ENCODE data around the gene ZNF778.
"Not testable (repeated sequence)": the region's sequence is repeated elsewhere in the genome, so short reads cannot be mapped to it uniquely, and the experiment has no call there.

Gene ZNF778

DNA sequence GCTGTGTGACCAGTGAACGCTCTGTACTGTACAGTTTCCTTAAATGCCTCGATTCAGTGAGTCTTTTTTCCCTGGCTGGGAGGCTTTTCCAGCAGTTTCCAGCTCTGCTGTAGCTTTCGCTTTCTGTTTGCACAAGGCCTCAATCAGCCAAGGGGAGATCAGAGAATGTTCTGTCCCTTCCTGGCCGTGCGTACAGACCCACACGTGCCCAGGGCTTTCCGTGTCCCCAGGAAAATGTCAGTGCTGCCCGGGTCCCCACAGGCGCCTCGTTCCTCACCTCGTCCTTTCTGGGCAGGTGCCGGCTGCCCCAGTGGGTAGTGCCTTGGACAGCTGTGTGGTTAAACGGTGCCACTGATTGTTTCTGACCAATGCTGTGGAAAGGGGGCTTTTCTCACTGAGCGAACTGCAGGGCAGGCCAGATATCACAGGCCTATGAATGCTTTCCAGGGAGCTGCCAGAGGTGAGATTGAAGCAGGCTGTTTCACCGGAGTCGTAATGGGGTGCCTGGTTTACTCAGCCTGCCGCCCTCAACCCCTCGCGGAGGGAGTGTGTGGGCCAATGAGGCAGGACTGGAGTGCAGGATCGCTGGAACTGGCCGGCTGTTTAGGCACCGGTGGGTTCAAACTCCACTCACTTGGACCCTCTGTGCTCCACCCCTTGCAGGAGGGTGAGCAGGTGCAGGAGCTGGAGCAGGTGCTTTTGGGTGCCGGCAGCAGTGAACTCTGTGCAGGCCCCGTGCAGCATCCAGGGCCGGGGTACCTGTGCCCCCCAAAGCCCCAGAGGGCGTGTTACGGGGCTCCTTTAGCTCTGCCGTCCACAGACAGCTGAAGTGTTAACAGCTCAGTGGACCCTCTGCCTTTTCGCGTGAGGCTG is 44.4 kb downstream of the ZNF778 start:
- TF ChIP-seq, protein P1, sequence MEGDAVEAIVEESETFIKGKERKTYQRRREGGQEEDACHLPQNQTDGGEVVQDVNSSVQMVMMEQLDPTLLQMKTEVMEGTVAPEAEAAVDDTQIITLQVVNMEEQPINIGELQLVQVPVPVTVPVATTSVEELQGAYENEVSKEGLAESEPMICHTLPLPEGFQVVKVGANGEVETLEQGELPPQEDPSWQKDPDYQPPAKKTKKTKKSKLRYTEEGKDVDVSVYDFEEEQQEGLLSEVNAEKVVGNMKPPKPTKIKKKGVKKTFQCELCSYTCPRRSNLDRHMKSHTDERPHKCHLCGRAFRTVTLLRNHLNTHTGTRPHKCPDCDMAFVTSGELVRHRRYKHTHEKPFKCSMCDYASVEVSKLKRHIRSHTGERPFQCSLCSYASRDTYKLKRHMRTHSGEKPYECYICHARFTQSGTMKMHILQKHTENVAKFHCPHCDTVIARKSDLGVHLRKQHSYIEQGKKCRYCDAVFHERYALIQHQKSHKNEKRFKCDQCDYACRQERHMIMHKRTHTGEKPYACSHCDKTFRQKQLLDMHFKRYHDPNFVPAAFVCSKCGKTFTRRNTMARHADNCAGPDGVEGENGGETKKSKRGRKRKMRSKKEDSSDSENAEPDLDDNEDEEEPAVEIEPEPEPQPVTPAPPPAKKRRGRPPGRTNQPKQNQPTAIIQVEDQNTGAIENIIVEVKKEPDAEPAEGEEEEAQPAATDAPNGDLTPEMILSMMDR (IDR thresholded peaks at IDR 0.05; ENCODE audit: control insufficient read depth, insufficient read depth, low read depth, low read length, missing control alignments) = no peak
- no peak overlapping the region for H3K4me3 ChIP-seq (ENCODE audit: control insufficient read depth, low read depth, low read length)
- DNase-seq (ENCODE audit: low read depth) = no peak

DNA sequence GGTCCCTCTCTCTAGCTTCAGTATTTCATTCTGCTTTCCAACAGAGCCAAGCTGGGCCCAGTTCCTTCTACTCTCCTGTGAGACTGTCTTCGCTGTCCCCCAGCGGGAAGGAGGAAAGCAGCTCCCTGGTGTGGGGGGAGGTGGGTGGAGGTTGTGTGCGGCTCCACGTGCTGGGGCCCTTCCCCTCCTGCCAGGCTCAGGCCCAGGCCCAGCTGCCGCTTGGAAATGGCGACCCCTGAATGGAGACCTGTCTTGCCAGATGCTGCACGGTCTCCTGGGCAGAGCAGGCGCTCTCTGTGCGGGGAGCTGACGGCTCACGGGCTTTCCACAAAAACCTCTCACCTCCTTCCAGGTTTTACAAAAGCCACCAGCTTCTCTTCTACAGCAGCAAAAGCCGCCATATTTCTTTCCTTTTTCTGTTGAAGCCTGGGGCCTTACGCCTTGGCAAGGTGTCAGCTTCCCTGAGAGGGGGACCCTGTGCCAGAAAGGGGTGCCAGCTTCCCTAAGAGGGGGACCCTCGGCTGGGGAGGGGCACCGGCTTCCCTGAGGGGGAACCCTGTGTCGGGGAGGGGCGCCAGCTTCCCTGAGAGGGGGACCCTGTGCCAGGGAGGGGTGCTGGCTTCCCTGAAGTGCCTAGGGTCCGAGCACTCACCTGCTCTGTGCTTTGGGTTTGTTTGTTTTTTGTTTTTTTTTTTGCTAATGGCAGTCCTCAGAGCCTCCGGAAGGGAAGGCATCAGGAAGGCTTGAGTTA is 47.5 kb downstream of the ZNF778 start:
- H3K4me3 ChIP-seq (ENCODE audit: control insufficient read depth, low read depth, low read length) = no peak overlapping the region
- DNase-seq (ENCODE audit: low read depth) = no peak
- TF ChIP-seq, protein P1 (IDR thresholded peaks at IDR 0.05; ENCODE audit: control insufficient read depth, insufficient read depth, low read depth, low read length, missing control alignments) = no peak

DNA sequence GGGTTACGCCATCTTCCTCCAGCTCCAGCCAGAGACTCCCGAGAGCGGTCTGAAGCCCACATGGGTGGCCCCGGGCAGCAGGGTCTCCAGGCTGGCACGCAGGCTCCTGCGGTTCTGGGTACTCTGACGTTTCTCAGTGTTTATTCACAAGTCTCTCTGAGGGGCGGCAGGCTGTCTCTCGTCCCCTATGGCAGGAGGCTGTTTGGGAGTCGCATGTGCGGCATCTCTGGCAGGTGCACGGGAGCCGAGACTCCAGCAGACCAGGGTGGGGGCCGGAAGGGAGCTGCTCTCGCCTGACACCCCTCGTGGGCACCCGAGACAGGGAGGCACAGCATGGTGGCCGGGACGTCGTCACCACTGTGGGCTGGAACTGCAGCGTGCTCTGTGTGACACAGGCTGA is 48.1 kb downstream of the ZNF778 start:
- H3K4me3 ChIP-seq (ENCODE audit: control insufficient read depth, low read depth, low read length) = no peak overlapping the region
- no peak for DNase-seq (ENCODE audit: low read depth)
- TF ChIP-seq, protein P1 (IDR thresholded peaks at IDR 0.05; ENCODE audit: control insufficient read depth, insufficient read depth, low read depth, low read length, missing control alignments) = no peak

DNA sequence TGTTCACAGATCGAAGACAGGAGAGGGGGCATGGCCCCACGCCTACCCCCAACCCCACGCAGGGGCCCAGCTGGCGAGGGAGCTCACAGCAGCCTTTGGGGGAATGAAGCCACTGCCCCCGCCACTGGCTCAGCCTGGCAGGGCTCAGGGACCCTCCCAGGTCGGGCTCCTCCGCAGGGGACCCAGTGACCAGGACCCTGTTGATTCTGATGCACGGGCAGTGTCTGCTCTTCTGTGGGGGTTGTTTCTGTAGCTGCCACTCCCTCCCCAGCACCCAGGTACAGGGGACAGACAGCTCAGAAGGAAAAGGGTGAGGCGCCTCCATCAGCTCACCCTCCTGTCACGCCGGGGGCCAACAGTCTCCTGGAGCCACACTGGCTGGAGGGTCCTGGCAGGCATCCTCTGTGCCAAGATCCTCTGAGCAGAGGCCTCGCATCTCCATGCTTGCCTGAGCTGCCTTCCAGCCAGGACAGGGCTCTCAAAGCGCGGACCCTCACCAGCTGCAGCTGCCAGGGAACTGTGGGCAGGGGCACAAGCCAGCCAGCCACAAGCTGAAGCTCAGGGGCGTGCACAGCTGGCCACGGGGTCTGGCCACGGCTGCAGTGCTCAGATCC is 49.1 kb downstream of the ZNF778 start:
- DNase-seq (ENCODE audit: low read depth) = no peak
- TF ChIP-seq, protein P1 (IDR thresholded peaks at IDR 0.05; ENCODE audit: control insufficient read depth, insufficient read depth, low read depth, low read length, missing control alignments) = no peak
- H3K4me3 ChIP-seq (ENCODE audit: control insufficient read depth, low read depth, low read length) = no peak overlapping the region

DNA sequence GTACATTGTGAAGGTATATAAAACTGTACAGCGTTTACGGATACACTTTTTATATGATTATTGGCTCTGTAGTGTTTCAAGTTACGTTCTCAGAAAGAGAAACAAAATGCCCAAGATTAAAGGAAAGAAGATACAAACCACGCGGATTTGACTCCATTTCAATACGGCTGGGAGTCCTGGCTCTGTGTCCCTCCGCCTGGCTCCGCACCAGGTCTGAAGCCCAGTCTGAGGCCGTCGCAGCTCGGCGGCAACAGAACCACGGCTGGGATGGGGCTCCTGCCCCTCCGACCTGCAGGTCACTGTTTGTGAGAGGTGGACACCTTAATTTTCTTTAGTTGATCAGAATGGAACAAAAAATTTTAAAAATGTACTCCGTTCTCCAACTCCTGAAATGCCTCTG is 50.2 kb downstream of the ZNF778 start:
- not testable (repeated sequence) for H3K4me3 ChIP-seq (ENCODE audit: control insufficient read depth, low read depth, low read length); DNase-seq (ENCODE audit: low read depth)

DNA sequence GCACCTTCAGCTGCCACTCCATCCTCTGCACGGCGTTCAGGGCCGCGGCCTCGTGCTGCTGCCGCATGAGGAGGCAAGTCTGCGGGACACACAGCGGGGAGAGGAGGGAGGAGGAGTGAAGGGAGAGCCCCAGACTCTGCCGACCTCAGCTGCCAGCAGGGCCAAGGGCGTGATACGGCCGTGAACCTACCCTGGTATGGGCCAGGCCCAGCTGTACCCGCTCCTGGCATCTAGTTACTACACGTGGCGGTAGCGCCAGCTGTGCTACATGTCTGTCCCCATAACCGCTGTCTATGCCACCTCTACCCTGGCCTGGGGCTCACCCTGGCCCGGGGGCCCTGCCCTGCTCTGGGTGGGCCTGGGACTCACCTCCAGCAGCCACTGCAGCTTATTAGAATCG is 51.1 kb downstream of the ZNF778 start:
- DNase-seq (ENCODE audit: low read depth) = no peak
- TF ChIP-seq, protein P1 (IDR thresholded peaks at IDR 0.05; ENCODE audit: control insufficient read depth, insufficient read depth, low read depth, low read length, missing control alignments) = no peak
- H3K4me3 ChIP-seq (ENCODE audit: control insufficient read depth, low read depth, low read length) = no peak overlapping the region

All from AG09309 (cell line).